ENCODE measurements around the gene FLOT2. TPM values are rescaled to one million over a fixed set of nuclear protein-coding genes. Genes with fewer than 3 reads are reported as not detected.

FLOT2 gene
- total and polyA plus RNA-seq, 2 of the 8 experiments (the other 6 are each of a cell fraction or from before 2014, with no cell fraction given) = 116 to 189 TPM

GRCh38 chr17:28858801-28859355 is 38.7 kb downstream of the FLOT2 start (continued):
- no peak for TF ChIP-seq SRF (IDR thresholded peaks at IDR 0.05; ENCODE audit: low read depth, low read length)
- TF ChIP-seq ASH2L (IDR thresholded peaks at IDR 0.05; ENCODE audit: low read length) = no peak
- TF ChIP-seq CTBP2 (IDR thresholded peaks at IDR 0.05; ENCODE audit: borderline replicate concordance, insufficient read depth, insufficient read length, low read length) = no peak
- no peak for TF ChIP-seq BCL11A (IDR thresholded peaks at IDR 0.05; ENCODE audit: low read depth in 2 of 2, low read length in 2 of 2)

Data from H1 (cell line).